Activated CD4-positive, CD25-positive, alpha-beta regulatory T cell (primary cell): ENCODE measurements around the gene UNG.
"Not testable (repeated sequence)": the region's sequence is repeated elsewhere in the genome, so short reads cannot be mapped to it uniquely, and the experiment has no call there.

Source experiments
- DNase-seq, 4 experiments: peaks; one replicate each; lab custom pipeline; 2025; lab: John Stamatoyannopoulos, UW

UNG gene

DNA sequence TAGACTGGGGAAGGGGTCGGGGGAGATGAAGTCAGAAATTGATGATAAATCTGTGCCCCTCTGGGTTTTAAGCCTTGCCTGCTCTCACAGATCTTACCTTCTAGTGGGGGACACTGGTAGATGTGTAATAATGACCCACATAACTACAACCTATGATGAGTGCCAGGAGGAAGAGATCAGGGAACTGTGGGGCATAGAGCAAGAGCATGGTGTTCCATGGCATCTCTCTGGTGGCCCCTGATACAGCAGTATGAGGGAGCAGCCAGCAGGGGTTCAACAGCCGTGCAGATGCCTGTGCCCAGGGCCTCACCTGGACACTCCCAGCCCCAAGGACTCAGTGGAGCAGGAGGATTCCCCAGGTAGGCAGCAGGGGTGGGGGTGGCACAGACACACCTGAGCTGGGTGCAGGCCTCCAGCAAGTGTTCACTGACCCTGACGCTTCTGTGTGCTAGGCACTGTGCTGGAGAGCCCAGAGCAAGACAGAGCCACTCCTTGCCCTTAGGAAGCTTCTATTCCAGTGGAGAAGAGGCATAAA lies 24.0 kb downstream of the UNG start:
- no peak for DNase-seq

- DNase-seq = no peak
Observed at GRCh38 chr12:109124878-109125648, 27.7 kb downstream of the UNG start.

- DNase-seq = no peak
Observed at GRCh38 chr12:109125791-109126190, 28.4 kb downstream of the UNG start.

- DNase-seq = no peak
Observed at GRCh38 chr12:109126784-109127183, 29.4 kb downstream of the UNG start.

GRCh38 chr12:109127533-109128242 lies 30.3 kb downstream of the UNG start:
- DNase-seq = no peak

GRCh38 chr12:109130297-109131153 lies 33.1 kb downstream of the UNG start:
- no peak for DNase-seq

DNA sequence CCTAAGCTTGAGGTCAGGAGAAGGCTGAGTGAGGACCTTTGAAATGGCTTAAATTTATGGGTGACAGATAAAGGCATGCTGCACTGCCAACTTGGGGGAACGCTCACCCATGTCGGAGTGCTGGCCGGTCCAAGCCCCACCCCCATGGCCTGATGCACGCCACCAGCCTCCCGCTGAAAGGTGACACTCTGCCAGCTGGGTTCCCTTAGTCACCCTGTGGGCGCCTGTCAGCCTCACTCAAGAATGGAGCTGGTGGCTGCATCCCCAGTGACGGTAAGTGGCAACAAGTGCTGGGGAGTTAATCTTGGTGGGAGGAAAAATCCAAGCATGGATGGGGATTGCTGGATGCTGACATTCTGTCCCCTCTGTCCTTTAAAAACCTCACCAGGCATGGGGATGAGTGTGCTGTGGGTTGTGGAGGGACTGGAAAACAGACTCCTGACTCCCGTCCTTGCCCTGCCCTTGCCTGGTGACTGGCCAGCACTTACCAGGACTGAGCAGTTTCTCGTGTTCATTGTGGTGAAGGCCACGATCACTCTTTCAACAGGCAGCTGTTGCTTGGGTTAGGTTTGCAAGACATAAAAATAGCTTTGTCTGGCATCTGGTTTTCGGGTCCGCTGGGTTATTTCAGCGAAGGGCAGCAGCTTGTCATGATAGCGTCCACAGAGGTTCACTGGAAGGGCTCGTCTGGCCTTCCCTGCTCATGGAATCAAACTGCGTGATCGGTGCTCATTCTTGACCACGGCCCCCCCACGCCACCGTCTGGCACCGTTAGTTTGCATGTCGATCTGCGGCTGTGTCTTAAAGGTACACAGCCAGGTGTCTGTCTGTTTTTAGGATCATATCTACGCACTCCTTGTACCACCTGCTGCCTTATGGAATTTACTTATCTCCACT lies 34.0 kb downstream of the UNG start:
- DNase-seq = no peak

- no peak for DNase-seq
Observed at GRCh38 chr12:109134186-109134917, 37.0 kb downstream of the UNG start.

DNA sequence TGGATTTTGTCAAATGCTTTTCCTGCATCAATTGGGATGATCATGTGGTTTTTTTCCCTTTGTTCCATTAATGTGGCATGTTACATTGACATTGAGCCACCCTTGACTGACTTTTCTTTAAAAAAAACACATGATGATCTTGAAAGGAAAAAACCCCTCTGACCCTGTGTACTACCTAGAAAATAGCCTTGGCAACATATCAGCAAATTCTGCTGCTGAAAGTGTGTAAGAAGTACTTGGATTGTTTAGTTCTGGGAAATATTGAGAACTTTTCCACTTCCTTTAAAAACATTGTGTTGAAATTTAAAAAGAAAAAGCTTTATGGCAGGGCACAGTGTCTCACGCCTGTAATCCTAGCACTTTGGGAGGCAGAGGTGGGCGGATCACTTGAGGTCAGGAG lies 39.7 kb downstream of the UNG start:
- DNase-seq = no peak

- DNase-seq = no peak
Observed at GRCh38 chr12:109139360-109139759, 42.0 kb downstream of the UNG start.

DNA sequence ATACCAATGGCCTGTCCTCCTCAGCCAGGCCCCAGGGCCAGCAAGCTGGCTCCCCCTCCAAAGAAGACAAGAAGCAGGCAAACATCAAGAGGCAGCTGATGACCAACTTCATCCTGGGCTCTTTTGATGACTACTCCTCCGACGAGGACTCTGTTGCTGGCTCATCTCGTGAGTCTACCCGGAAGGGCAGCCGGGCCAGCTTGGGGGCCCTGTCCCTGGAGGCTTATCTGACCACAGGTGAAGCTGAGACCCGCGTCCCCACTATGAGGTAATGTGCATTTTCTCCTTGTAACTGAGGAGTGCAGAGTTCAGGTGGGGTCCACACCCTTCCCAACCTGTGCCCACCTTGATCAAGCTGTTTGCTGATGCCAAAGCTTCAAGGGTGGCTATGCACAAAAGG lies 42.4 kb downstream of the UNG start:
- DNase-seq = no peak

- DNase-seq = no peak
Observed at GRCh38 chr12:109140560-109140959, 43.2 kb downstream of the UNG start.

GRCh38 chr12:109144224-109144623 lies 46.8 kb downstream of the UNG start:
- DNase-seq = no peak

DNA sequence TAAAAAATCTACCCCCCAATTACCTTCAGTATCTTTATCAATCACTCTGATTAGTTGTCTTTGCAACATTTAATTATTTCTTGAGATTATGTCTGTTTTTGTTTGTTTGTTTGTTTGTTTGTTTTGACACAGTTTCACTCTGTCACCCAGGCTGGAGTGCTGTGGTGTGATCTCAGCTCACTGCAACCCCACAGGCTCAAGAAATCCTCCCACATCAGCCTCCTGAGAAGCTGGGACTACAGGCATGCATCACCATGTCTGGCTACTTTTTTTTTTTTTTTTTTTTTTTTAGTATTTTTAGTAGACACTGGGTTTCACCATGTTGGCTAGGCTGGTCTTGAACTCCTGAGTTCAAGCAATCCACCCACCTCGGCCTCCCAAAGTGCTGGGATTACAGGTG lies 49.7 kb downstream of the UNG start:
- not testable (repeated sequence) for DNase-seq

GRCh38 chr12:109147954-109148353 lies 50.6 kb downstream of the UNG start:
- no peak for DNase-seq

GRCh38 chr12:109150124-109150640 lies 52.8 kb downstream of the UNG start:
- DNase-seq = no peak

DNA sequence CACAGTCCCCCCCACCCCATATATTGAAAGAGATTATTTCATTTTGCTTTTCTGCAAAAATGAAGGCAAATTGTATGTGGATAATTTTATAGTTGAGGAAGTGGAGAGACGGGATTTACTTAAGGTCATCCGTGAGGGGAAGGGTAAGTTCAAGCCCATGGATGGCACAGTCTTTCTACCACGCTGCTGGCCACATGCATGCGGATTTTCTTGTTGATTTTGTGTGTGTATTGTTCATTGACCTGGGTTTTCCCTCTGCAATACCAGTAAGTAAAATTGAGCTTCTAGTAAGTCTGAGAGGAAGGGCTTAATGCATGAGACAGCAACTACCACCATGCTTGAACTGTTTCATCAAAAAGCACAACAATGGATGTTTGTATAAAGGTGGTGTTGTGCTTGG lies 54.1 kb downstream of the UNG start:
- no peak for DNase-seq

- no peak for DNase-seq
Observed at GRCh38 chr12:109153821-109154441, 56.5 kb downstream of the UNG start.

- DNase-seq = peak; percentile 60 to 64 (median 62)
Observed at GRCh38 chr12:109154451-109155438, 57.3 kb downstream of the UNG start.
